WTC11 (cell line): ENCODE data around the gene TMEM235. TPM values are rescaled to one million over a fixed set of nuclear protein-coding genes. Genes with fewer than 3 reads are reported as not detected.

Experiments
- ATAC-seq: fragments of 200-7000 bp; cut with Tn5 transposase; 2 replicates; pipeline ENCODE4 v1.10.0; 2021; ENCODE audit warnings: mild to moderate bottlenecking, moderate library complexity
- CTCF ChIA-PET: fragments of 300-600 bp; sonication (Branson Sonifier 250); formaldehyde crosslinking; loops from one replicate; lab custom pipeline; 2021; ENCODE audit warnings: antibody characterized with exemption; lab: Charles Lee
- POLR2A ChIA-PET: fragments of 350-600 bp; sonication (Branson Sonifier 250); formaldehyde crosslinking; loops from one replicate; lab custom pipeline; 2021; ENCODE audit warnings: antibody characterized with exemption; lab: Charles Lee
- DNase-seq: peaks from one replicate; pipeline ENCODE4 v3.0.0; 2021; ENCODE audit warnings: low spot score
- H3K27ac Mint-ChIP-seq: 2 replicates; pipeline ENCODE4 v1.8.0; 2021; ENCODE audit warnings: mixed read lengths
- H3K27me3 Mint-ChIP-seq: 2 replicates; pipeline ENCODE4 v1.8.0; 2021; ENCODE audit warnings: low read depth, mild to moderate bottlenecking, moderate library complexity, mixed read lengths
- H3K36me3 Mint-ChIP-seq: 2 replicates; pipeline ENCODE4 v1.8.0; 2021; ENCODE audit warnings: mixed read lengths
- H3K4me1 Mint-ChIP-seq: 2 replicates; pipeline ENCODE4 v1.8.0; 2022; ENCODE audit warnings: mixed read lengths
- H3K4me3 Mint-ChIP-seq: 2 replicates; pipeline ENCODE4 v1.8.0; 2021; ENCODE audit warnings: mild to moderate bottlenecking, moderate library complexity, mixed read lengths
- H3K9me3 Mint-ChIP-seq: 2 replicates; pipeline ENCODE4 v1.8.0; 2021; ENCODE audit warnings: mixed read lengths
- ARID4B ChIP-seq: sonication (generic); formaldehyde crosslinking; IDR thresholded peaks from 2 replicates; pipeline ENCODE4 v1.8.0; 2023; ENCODE audit warnings: missing genetic modification reagents, mild to moderate bottlenecking, borderline replicate concordance
- ATF2 ChIP-seq: sonication (generic); formaldehyde crosslinking; IDR thresholded peaks from 2 replicates; pipeline ENCODE4 v1.8.1; 2022; ENCODE audit warnings: low read depth, missing genetic modification reagents, borderline replicate concordance
- CREB1 ChIP-seq: sonication (generic); formaldehyde crosslinking; IDR thresholded peaks from 2 replicates; pipeline ENCODE4 v1.8.0; 2023; ENCODE audit warnings: mild to moderate bottlenecking, missing genetic modification reagents
- ERG ChIP-seq: fragments of 250-450 bp; sonication (Bioruptor Pico); IDR thresholded peaks from 2 replicates; pipeline ENCODE4 v1.8.0; 2021; ENCODE audit warnings: mild to moderate bottlenecking
- FOXP4 ChIP-seq: sonication (generic); formaldehyde crosslinking; IDR thresholded peaks from 2 replicates; pipeline ENCODE4 v1.8.0; 2022; ENCODE audit warnings: mild to moderate bottlenecking, missing genetic modification reagents
- GABPB1 ChIP-seq: sonication (generic); formaldehyde crosslinking; IDR thresholded peaks from 2 replicates; pipeline ENCODE4 v1.8.1; 2023; ENCODE audit warnings: mild to moderate bottlenecking, missing genetic modification reagents
- KAT7 ChIP-seq: sonication (generic); formaldehyde crosslinking; IDR thresholded peaks from 2 replicates; pipeline ENCODE4 v1.8.1; 2023; ENCODE audit warnings: missing genetic modification reagents, mild to moderate bottlenecking, borderline replicate concordance
- MLX ChIP-seq: sonication (generic); formaldehyde crosslinking; IDR thresholded peaks from 2 replicates; pipeline ENCODE4 v1.8.1; 2023; ENCODE audit warnings: mild to moderate bottlenecking, missing genetic modification reagents, moderate library complexity
- NFYB ChIP-seq: sonication (generic); formaldehyde crosslinking; conservative IDR thresholded peaks from 2 replicates; pipeline ENCODE4 v1.8.0; 2022; ENCODE audit warnings: low read depth, missing genetic modification reagents
- OVOL2 ChIP-seq: fragments of 250-450 bp; sonication (Bioruptor Pico); IDR thresholded peaks from 2 replicates; pipeline ENCODE4 v1.9.0; 2021; ENCODE audit warnings: mild to moderate bottlenecking, borderline replicate concordance
- PREB ChIP-seq: sonication (generic); formaldehyde crosslinking; IDR thresholded peaks from 2 replicates; pipeline ENCODE4 v1.8.1; 2022; ENCODE audit warnings: mild to moderate bottlenecking, missing genetic modification reagents, moderate library complexity, borderline replicate concordance
- PRRX2 ChIP-seq: fragments of 250-450 bp; sonication (Bioruptor Pico); IDR thresholded peaks from 2 replicates; pipeline ENCODE4 v1.8.0; 2021; ENCODE audit warnings: mild to moderate bottlenecking
- RORB ChIP-seq: fragments of 250-450 bp; sonication (Bioruptor Pico); IDR thresholded peaks from 2 replicates; pipeline ENCODE4 v1.9.0; 2021; ENCODE audit warnings: mild to moderate bottlenecking
- TCF7 ChIP-seq: sonication (generic); formaldehyde crosslinking; IDR thresholded peaks from 2 replicates; pipeline ENCODE4 v1.8.0; 2022; ENCODE audit warnings: mild to moderate bottlenecking, low read depth, missing genetic modification reagents, moderate library complexity
- TEAD4 ChIP-seq: sonication (generic); formaldehyde crosslinking; IDR thresholded peaks from 2 replicates; pipeline ENCODE4 v1.8.0; 2022; ENCODE audit warnings: mild to moderate bottlenecking, missing genetic modification reagents
- TP53 ChIP-seq: sonication (generic); formaldehyde crosslinking; IDR thresholded peaks from 2 replicates; pipeline ENCODE4 v1.8.1; 2023; ENCODE audit warnings: mild to moderate bottlenecking, missing genetic modification reagents
- ZBTB21 ChIP-seq: sonication (generic); formaldehyde crosslinking; IDR thresholded peaks from 2 replicates; pipeline ENCODE4 v1.8.1; 2023; ENCODE audit warnings: mild to moderate bottlenecking, missing genetic modification reagents, borderline replicate concordance
- ZNF121 ChIP-seq: sonication (generic); formaldehyde crosslinking; IDR thresholded peaks from 2 replicates; pipeline ENCODE4 v1.8.0; 2023; ENCODE audit warnings: missing genetic modification reagents
- ZNF219 ChIP-seq: sonication (generic); formaldehyde crosslinking; IDR thresholded peaks from 2 replicates; pipeline ENCODE4 v1.8.0; 2023; ENCODE audit warnings: missing genetic modification reagents, mild to moderate bottlenecking, borderline replicate concordance
- ZNF232 ChIP-seq: sonication (generic); formaldehyde crosslinking; IDR thresholded peaks from 2 replicates; pipeline ENCODE4 v1.8.0; 2022; ENCODE audit warnings: mild to moderate bottlenecking, missing genetic modification reagents
- total RNA-seq: library from RNA; stranded (reverse); gene quantifications from 3 replicates; pipeline ENCODE4 v1.2.3, GENCODE V29; 2021

TMEM235 gene
- total RNA-seq, 1 experiment from 2014 or later: 0.24 TPM

- TF ChIP-seq CREB1 (CRISPR knock-in tag) (peak; percentile 81; the same call in 1 of the 2 replicates), GABPB1 (CRISPR knock-in tag) (peak; percentile 72), TEAD4 (CRISPR knock-in tag) (peak; percentile 73; the same call in 1 of the 2 replicates), TP53 (CRISPR knock-in tag) (no peak; the same call in 1 of the 2 replicates), NFYB (CRISPR knock-in tag) (no peak; the same call in 1 of the 2 replicates)
Measured at GRCh38 chr17:78253946-78254672, 22.7 kb downstream of the TMEM235 start (continued).

- Mint-ChIP-seq H3K9me3 (no peaks in the 10 kb centered on the region), H3K4me1 (peaks cover 28% of the 10 kb centered on the region), H3K4me3 (peak overlapping the region; percentile 74), H3K36me3 (no peaks in the 10 kb centered on the region), H3K27ac (no peak overlapping the region), H3K27me3 (no peaks in the 10 kb centered on the region)
- ATAC-seq (no peak), DNase-seq (no peak)
- POLR2A ChIA-PET: interaction anchor here (0.7 to 1.0 kb wide), 2 partner anchors 43 to 297 kb away, joined by 3 to 4 read pairs; partner anchors contain the start of gene TNRC6C
- no peak for TF ChIP-seq RORB (CRISPR knock-in tag)
- no peak for TF ChIP-seq PREB (CRISPR knock-in tag)
- TF ChIP-seq FOXP4 (CRISPR knock-in tag): no peak
- TF ChIP-seq KAT7: no peak
- no peak for TF ChIP-seq ZNF219 (CRISPR knock-in tag)
- no peak for TF ChIP-seq ARID4B
- no peak for TF ChIP-seq PRRX2 (CRISPR knock-in tag)
- no peak for TF ChIP-seq ZNF121 (CRISPR knock-in tag)
- no peak for TF ChIP-seq MLX (CRISPR knock-in tag)
- TF ChIP-seq TCF7 (CRISPR knock-in tag): no peak
- TF ChIP-seq ATF2 (CRISPR knock-in tag): no peak
- no peak for TF ChIP-seq ERG (CRISPR knock-in tag)
- TF ChIP-seq TP53 (CRISPR knock-in tag): no peak
- no peak for TF ChIP-seq ZNF232 (CRISPR knock-in tag)
- TF ChIP-seq OVOL2 (CRISPR knock-in tag): no peak
- TF ChIP-seq ZBTB21 (CRISPR knock-in tag): no peak
- CTCF ChIA-PET: interaction anchor here (0.9 to 4.1 kb wide), 9 partner anchors 14 to 167 kb away, joined by 3 to 17 read pairs (median 3); partner anchors contain the start of gene BIRC5
Measured at GRCh38 chr17:78255029-78255656, 23.7 kb downstream of the TMEM235 start.
